ENCODE results near the gene SAMHD1.
A peak's percentile ranks its signal among the peaks of the same experiment; 100 is the strongest.

Gene SAMHD1

GRCh38 chr20:36871640-36872570 lies 79.6 kb downstream of the SAMHD1 start:
- no peak for DNase-seq

DNA sequence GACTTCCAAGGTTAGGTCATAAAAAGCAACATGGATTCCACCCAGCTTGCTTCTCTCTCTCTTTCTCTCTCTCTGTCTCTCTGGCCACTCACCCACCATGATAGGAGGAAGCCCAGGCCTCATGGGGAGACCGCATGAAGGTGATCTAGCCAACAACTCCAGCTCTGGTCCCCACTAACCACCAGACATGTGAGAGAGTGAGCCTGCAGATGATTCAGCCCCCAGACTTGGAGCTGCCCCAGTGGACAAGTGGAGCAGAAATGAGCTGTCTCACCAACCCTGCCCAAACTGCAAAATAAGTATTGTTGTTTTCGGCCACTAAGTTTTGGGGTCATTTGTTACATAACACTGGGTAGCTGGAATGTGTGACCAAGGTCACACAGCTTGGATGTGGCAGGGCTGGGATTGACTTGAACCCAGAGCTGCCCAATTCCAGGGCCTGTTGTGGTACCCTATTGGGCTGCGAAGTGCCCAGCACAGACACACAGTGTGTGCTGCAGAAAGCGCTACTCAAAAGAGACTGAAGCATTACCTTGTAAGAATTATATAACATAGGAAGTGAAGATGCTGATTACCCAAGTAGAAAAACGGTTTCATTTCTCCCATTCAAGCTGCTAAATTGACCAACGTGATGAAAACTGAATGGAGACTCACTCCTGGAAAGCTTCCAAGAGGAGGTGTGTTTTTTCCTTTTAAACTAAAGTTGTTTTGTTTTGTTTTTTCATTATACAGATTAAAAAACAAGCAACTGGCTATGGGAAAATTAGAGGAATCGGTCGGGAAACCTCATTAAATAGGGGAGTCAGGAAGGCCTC lies 84.6 kb downstream of the SAMHD1 start:
- peak; percentile 56 to 63 for DNase-seq

- no peak for DNase-seq
These were observed 85.3 kb downstream of the SAMHD1 start for GRCh38 chr20:36866164-36866563.

GRCh38 chr20:36865861-36866149 lies 85.7 kb downstream of the SAMHD1 start:
- DNase-seq, result no peak

- DNase-seq, result no peak
These were observed 86.2 kb downstream of the SAMHD1 start for GRCh38 chr20:36865076-36865860.

GRCh38 chr20:36862857-36863668 lies 88.4 kb downstream of the SAMHD1 start:
- DNase-seq, result peak in 1 of 2 donors; percentile 17

- peak; percentile 75 to 85 for DNase-seq
These were observed 89.4 kb downstream of the SAMHD1 start for GRCh38 chr20:36861875-36862801.

GRCh38 chr20:36861625-36861874 lies 90.0 kb downstream of the SAMHD1 start:
- no peak for DNase-seq

DNA sequence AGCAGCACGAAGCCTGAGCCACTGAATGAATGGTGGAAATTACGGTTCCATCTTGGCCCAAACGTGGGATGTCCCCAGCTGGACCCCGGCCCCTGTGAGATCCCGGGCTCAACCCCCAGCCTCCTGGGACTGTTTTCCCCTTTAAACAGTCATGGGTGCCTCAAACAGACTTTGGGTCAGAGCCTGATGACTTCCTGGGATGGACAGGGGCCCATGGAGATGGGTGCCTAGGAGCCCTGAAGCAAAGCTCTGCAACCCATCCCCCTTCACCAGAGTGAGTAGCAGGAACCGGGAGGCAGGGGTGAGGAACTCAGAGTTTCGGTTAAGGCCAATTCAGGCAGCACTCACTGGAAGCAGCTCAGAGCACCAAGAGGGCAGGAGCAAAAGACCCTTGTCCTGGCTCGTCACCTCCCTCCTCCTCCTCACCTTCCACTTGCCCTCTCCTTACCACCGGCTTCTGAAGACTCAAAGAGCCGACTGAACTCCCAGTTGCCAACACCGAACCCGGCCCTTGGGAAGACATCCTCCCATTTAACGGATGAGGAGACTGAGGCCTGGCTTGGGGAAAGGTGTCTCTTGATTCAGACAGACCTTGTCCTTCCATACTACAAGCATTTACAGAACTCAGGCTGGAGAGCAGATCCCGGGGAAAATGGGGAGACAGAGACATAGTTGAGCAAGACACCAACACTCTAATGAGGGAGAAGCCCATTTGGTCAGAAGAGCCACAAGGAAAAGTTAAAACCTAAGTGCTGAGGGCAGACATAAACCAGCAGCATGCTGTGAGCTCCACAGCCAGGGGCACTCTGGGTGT lies 90.5 kb downstream of the SAMHD1 start:
- no peak for DNase-seq

DNA sequence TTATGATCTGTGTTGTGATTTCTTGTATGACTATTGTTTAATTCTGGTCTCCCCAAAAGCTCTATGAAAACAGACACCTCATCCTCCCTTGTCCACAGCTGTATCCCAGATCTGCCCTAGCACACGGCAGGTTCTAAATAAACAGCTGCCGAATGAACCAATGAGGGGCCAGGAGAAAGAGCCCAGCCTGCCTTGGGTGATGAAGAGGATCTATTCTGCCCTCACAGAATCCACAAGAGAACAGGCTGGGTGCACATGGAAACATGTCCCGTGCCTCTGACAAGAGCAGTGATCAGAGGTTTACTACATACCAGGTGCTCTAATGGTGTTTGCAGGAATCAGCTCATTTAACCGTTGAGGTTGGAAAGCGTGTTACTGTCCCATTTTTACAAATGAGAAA lies 91.2 kb downstream of the SAMHD1 start:
- no peak for DNase-seq

DNA sequence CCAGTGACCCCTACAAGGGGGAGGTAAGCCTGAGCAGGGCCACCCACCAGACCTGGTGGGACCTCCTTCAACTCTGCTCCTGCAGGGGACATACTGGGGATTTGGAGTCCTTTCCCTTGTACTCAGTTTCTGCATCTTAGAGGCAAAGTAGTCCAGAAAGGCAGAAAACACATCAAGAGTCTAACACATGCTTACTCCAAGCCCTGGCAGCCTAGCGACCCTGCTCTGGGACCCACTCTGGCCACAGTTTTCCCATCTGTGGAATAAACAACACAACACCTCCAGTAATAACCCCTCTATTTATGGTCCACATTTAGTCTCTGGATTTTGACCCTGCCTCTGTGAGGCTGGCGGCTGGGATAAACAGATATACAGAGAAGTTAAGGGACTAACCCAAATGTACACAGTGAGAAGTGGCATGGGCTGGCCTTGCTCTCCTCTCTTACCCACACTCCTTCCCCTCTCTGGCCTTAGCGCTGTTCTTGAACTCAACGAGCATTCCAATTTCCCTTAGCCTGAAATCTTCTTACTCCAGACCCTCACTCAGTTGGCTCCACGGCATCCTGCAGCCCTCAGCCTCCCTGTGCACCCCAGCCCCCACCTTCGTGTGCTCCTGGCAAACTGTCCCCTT lies 91.7 kb downstream of the SAMHD1 start:
- no peak for DNase-seq

- no peak for DNase-seq
These were observed 92.3 kb downstream of the SAMHD1 start for GRCh38 chr20:36859282-36859555.

DNA sequence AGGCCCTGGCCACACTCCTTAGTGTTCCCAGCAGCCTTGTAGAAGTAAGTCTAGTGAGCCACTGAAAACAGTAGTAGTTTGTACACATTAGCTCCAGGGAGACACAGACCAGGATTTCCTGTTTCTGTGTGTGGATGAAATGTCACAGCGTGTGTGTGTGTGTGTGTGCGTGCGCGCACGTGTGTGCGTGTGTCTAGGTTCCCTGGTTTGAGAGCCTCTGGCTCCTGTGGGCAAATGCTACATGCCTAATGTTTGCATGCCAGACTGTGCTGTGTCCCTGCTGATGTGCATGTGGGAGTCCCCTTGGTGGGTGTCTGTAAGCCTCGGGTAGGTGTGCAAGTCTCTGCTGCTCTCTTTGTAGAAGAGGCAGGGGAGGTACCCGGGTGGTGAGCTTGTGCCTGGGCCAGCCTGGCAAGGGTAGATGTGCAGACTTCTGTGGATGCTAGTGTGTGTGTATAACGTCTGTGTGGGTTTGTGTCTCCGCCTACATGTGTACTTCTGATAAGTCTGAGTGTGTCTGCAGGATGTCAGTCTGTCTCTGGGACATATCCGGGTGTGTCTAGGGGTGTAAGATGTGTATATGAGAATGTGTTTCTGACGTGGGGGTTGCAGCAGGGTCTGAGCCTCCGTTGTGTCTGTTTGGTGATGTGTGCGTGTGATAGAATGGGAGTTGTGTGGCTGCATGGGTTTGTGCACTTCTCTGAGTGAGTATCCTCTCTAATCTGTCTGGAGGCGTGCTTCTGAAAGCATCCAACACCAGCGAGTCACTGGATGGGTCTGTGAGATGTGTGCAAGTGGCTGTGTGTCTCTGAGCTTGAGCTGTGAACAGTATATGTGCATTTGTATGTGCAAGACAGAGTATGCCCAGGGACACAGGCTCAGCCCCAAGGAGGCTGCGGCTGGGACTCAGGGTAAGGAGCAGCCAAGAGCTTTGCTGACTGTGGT lies 94.5 kb downstream of the SAMHD1 start:
- DNase-seq, result peak in 1 of 2 donors; percentile 38

- DNase-seq, result no peak
These were observed 95.3 kb downstream of the SAMHD1 start for GRCh38 chr20:36856195-36856594.

DNA sequence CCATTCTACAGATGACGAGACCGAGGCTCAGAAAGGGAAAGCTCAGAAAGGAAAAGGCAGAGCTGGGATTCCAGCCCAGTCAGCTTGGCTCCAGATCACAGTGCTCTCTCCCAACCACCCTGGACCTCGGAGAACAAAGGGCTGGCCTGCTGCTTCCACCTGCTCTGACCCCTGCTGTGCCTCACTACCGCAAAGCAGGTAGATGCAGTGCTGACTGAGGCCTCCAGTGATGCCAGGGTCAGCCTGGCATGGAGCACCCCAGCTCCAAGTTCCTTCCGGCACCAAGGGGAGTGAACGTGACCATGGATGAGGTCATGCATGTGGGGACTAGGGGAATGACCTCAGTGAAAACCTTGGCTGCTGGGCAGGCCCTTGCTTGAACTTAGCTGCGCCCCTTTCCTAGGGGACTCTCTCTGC lies 96.3 kb downstream of the SAMHD1 start:
- no peak for DNase-seq

GRCh38 chr20:36854348-36855240 lies 96.9 kb downstream of the SAMHD1 start:
- no peak for DNase-seq

- no peak for DNase-seq
These were observed 99.3 kb downstream of the SAMHD1 start for GRCh38 chr20:36852187-36852586.

GRCh38 chr20:36851490-36851889 lies 100.0 kb downstream of the SAMHD1 start:
- DNase-seq, result no peak
